Activated T-cell treated with anti-CD3 and anti-CD28 coated beads for 48 hours (primary cell): Measurements from ENCODE around the gene G2E3.
"Not testable (repeated sequence)": the region's sequence is repeated elsewhere in the genome, so short reads cannot be mapped to it uniquely, and the experiment has no call there.

Experiments used
- DNase-seq: peaks from one replicate; pipeline ENCODE4 v3.0.0-alpha.2; 2020; ENCODE audit warnings: low read depth

G2E3 gene, protein sequence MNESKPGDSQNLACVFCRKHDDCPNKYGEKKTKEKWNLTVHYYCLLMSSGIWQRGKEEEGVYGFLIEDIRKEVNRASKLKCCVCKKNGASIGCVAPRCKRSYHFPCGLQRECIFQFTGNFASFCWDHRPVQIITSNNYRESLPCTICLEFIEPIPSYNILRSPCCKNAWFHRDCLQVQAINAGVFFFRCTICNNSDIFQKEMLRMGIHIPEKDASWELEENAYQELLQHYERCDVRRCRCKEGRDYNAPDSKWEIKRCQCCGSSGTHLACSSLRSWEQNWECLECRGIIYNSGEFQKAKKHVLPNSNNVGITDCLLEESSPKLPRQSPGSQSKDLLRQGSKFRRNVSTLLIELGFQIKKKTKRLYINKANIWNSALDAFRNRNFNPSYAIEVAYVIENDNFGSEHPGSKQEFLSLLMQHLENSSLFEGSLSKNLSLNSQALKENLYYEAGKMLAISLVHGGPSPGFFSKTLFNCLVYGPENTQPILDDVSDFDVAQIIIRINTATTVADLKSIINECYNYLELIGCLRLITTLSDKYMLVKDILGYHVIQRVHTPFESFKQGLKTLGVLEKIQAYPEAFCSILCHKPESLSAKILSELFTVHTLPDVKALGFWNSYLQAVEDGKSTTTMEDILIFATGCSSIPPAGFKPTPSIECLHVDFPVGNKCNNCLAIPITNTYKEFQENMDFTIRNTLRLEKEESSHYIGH

DNA sequence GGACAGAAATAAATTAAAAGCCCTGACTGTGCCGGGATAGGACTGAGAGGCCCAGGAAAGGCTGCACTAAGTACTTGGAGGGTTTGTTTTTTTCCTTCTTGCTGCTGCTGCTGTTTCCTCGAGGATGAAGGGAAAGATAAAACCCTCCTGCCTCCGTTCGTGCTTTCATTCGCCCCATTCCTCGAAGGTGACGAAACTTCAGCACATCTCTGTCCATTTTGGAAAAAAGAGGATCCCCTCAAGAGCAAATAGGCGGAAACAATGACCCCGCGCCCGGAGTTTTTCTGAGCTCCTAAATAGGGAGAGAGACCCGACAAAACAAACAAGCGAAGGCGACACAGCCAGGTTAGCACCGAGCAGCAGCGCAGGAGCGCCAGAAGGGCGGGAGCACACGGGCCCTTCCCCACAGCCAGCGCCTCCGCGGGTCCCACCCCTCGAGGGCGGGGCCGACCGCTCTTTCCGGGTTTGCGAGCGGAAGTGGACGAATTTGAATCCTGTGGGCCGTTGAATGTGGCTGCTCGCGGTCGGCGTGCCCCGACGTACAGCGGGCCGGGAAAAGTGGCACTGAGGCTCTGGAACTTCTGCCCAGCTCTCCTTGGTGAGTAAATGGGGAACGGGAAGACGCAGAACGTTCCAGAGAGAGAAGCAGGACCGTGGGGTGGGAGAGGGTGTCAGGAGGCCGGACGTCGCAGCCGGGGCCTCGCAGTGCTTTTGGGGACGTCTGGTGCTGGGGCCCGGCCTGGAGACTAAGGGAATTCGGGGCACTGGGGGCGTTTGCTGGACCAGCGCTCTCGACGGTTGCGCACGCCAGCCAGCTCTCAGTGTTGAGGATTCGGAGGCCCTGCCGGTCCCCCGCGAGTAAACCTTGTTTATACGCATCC is at the start of gene G2E3:
Gene G2E3, plus strand, starts transcription at position 484 of the 881 bp plus-strand sequence. CDS start 21,922 bp downstream, outside the sequence.
- peak; percentile 91 for DNase-seq

DNA sequence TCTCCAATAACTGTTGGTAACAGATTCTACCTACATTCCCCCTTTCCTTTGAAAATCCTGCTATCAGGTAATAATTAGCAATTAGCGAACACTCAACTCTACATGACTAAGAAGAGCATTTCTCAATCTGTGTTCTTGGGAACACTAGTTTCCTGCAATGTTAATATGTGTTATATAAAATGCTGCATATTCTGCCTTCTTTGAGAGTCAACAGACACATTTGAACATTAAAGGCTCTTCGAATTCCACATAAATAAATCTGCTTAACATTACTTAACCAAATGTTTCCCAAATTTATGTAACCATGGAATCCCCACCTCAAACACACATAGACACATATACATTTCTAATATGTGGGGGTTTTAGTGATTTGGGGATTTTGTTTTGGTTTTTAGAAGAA is 41.2 kb upstream of the G2E3 start:
- DNase-seq, result no peak

DNA sequence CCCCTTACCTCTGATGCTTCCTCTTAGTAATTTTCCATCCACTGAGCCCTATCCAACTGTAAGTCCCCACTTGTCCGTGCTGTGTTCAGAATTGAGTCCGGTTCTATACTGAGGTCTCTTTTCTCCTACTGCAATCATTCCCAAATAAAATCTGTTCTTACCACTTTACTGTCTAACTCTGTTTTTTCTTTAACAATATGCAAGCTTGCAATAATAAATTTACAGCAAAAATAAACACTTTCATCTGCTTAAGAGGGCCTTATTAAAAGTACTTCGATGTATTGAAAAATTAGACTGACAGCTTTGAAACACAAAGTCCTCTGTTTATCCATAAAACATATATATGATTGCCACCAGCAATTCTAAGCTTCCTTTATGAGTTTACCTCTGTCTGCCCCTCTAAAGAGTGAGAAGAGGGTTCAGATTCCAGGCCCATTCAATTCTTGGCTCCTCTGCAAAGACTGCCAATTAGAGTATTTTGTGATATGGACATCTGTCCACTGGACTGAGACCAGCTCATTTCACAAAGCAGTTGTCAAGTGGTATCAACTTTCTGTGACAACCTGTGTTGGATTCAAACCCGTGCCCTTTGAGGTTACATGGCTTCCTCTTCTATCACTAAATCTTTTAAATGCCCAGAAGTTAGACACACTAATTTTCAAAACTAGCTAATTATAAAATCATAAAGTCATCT is 39.9 kb upstream of the G2E3 start:
- DNase-seq, result no peak

DNA sequence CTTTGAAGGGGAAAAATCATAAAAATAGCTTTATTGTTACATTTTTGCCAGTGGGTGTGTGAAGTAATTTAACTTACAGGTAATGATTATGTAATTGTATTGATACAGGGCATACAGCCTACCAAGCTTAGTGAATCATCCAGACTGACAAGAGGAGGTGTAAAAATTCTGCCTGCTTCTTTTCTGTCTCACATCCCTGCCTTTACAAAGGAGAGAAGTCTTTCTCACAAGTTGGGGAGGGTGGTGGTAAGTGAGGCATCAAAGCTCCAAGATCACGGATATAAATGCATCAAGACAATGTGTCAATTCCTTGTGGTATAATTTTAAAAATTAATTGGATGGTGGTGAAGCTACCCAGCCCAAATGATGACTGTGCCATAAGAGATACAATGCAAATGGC is 39.0 kb upstream of the G2E3 start:
- no peak for DNase-seq

DNA sequence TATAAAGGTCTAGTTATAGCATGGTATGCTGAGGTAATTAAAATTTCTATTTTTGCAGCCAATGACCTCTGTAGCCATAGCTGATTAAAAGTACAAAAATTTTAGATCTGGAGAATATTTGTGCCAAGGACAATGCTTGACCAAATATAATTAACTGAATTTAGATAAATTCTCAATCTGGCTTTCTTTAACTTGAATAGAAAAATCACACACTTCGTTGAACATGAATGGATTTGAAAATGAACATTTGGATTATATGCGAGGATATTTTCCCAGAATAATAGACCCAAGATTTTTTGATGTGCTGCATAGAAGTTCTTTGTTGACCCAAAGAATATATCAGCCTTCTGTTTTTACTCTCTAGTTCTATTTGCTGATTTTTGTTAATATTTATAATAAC is 38.4 kb upstream of the G2E3 start:
- no peak for DNase-seq

DNA sequence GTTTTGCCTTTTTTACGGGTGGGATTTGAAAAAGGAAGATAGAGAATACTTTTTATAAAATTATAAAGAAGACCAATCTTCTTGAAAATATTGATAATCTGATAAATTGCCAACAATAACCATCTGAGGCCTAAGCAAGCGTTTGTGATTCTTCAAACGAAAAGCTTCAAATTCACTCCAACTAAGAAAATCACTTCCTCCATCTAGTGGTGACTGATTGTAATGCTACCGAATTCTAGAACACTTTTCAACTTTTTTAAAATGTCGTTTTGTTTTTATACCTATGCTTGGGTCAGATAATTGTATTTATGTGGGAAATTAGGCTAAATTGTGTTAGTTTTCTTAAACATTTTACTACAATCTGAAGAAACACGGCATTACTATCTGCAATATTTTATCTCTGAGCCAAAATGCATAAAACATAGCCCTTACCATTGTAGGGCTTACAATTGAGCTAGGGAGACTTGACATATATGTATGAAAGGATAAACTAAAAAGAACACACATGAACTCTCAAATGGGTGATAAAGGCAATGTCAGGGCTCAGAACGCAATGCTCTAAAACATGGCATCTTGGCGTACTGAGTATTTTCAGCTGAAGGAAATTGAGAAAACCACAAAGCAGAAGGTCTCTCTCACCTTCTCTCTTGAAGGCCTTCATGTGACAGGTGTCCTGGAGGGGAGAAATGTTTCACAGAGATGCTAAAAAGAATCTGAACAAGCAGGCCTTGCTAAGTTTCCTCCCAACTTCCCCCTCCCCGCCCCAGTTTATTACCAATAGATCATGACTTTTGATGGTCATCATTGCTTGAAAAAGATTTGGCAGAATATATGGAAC is 36.8 kb upstream of the G2E3 start:
- DNase-seq, result no peak

DNA sequence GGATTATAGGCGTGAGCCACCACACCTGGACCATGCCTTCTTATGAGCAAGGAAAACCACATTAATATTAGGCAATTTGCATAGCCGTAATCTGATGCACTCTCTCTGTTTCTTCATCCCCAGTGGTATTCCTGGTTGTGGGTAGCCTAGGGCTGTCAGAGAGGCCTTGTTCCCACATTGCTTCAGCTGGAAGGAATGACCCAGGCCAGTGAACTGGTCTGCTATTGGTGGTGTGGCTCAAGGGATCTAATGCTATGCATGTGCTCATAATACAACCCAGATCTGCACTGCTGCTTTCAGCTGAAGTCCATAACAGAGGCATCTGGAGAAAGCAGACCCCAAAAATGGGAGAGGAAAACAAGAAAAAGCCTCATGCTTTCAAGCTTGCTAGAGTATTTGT is 33.1 kb upstream of the G2E3 start:
- no peak for DNase-seq

DNA sequence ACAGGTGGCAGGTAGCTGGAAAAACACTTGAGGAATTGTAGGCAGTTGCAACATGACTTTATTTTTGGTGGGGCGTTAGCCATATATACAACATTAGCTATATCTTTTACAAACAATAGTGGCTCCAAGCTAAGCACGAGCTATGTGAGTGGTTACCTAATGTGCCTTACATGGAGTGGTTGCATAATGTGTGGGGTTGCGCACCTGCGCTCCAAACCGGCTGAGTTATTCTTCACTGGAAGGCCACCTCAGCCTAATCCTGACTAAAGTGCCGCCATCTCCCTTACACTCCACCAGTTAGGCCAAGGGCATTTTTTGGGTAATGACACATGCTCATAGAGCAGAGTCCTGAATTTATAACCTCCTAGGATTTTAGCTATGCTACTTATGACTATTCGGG is 31.8 kb upstream of the G2E3 start:
- DNase-seq, result no peak

DNA sequence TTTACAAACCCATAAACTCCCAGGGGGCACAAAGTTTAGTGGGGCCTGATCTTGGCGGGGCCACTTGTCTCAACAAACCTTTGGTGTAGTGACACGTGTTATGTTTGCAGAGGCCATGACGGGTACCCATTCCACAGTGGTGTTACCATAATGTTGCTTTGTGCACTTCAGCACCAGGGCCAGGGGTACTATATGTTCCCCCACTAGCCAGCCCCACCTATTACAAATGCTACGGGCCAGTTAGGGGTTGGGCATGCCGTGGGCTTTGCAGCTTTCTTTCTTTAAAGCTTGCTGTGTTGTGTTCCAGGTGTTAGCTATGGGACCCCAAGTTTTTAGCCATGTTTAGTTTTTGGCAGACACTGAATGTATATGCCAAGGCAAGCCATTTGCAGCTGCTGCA is 30.8 kb upstream of the G2E3 start:
- DNase-seq, result no peak

DNA sequence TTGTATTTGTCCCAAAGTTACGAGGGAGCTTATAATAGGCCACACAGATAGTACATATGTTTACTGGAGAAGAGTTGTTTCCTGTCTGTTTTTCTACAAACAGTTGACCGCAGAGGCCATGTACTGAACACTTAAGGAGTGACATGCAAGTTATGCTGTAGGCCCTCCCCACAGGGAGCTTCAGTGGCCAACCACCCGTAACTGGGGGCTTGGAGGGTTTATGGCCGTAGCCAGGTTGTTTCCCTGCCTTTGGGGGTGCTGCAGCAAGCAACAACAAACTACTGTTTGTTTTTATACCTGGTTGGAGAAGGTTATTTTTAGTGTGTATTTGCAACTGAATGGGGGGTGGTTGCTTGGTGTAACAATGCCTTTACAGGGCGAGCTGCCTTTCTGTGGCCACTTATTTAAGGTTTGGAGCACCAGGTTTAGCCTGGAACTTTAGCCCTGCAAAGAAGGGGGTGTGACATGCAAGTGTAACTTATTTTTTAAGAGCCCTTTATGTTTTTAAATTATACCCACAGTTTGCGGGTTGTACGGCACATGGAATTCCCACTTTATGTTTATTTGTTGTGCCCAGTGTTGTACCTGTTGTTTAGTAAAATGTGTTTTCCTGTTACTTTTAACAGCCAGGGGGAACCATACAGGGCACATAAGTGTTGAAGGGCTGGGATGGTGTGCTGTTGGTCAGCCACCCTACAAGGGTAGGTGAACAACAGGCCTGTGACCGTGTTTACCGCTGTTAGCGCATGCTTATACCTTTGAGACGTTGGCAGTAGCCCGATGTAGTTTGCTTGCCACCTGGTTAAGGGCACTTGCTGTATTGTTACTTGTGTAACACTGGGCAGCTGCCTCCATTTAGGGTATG is 29.9 kb upstream of the G2E3 start:
- DNase-seq, result no peak

DNA sequence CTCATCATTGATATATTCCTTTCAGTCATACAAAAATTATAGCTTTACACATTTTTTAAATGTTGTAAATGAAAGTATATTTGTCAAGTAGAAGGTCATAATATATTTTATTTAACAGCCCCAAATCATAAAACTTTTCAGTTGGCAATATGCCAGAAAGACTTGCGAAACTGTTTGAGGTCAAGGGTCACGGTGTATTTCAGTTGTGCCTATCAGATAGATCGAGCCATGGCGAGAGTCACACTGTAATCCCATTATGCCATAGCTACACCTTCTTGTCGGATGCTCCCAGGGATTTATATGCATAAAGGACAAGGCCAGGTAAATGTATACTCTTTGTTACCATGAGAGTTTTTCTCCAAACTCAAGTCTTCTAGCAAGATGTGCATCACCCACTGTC is 26.7 kb upstream of the G2E3 start:
- DNase-seq, result no peak

DNA sequence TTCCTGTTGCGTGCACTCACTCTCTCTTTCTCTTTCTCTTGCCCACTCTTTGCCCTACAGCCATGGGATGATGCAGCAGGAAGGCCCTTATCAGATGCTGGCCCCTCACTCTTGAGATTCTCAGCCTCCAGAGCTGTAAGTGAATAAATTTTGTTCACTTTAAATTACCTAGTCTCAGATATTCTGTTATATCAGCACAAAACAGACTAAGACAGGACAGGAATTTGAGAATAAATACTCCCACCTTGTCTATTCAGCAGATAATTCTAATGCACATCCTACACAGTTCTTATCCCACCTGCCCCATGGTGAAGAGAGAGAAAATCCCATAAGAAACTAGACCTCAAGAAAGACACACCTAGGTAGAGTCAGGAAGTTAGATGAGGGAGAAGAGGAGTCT is 25.8 kb upstream of the G2E3 start:
- DNase-seq, result no peak

DNA sequence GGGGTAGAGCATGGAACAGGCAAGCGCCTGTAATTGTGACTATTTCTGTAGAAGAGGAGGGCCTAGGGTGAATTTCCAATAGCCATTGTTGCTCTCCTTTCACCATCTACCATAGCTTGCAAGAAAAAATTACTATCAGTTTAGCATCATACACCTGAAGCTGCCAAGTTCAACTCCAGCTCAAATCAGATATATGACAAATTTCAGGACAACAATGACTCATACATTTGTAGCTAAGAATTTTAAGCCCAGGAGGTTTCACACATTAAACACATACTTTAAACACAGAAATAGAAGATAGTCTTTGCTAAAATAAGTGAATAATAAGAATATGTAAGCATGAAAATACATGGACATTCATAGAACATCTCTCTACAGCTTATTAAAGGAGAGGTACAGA is 17.6 kb upstream of the G2E3 start:
- no peak for DNase-seq

DNA sequence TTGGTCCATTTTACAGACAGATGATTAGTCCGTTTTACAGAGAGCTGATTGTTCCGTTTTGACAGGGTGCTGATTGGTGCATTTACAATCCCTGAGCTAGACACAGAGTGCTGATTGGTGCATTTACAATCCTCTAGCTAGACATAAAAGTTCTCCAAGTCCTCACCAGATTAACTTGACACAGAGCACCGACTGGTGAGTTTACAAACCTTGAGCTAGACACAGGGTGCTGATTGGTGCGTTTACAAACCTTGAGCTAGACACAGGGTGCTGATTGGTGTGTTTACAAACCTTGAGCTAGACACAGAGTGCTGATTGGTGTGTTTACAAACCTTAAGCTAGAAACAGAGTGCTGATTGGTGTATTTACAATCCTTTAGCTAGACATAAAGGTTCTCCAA is 12.2 kb upstream of the G2E3 start:
- DNase-seq, result not testable (repeated sequence)

DNA sequence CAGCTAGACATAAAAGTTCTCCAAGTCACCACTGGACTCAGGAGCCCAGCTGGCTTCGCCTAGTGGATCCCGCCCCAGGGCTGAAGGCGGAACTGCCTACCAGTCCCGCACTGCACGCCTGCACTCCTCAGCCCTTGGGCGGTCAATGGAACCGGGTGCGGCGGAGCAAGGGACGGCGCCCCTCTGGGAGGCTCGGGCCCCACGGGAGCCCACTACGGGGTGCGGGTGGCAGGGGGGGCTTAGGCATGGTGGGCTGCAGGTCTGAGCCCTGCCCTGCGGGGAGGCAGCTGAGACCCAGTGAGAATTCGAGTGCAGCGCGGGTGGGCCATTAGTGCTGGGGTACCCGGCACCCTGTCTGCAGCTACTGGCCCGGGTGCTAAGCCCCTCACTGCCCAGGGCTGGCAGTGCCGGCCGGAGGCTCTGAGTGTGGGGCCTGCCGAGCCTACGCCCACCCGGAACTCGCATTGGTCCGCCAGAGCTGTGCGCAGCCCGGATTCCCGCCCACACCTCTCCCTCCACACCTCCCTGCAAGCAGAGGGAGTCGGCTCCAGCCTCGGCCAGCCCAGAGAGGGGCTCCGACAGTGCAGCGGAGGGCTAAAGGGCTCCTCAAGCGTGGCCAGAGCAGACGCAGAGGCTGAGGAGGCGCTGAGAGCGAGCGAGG is 11.4 kb upstream of the G2E3 start:
- DNase-seq, result no peak

DNA sequence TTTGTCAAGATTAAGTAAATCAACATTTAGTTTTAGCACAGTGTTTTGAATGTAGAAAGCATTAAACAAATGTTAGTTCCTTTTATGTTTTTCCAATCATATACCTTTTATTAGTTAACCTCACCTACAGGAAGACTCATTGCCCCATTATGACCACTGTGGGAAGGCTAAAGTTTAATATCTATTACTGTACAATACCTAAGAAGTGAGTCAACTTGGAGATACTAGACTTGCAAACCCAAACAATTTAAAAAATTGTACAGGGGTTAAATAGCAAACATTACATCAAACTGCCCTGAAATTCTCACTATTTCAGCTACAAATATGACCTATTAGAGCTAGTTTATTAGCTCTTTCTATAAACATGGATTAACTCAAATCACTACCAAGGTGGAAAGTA is 8.6 kb upstream of the G2E3 start:
- no peak for DNase-seq

DNA sequence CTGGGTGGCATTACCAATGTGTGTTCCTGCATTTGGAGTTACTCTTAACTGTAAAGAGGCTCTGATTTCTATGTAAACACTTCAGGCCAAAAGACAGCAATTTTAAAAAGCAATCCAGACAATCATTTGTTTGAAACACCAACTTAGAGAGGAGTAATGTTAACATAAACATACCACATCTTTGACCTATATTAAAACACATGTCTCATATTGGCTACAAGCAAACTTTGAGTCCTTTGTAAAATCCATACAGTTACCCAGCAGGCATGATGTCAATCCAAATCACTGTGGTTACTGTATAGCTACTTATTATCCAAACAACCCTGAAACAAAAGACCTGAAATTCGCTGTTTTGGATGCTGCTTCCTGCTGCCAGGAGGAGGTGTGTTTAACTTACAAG is 7.5 kb upstream of the G2E3 start:
- DNase-seq, result no peak

DNA sequence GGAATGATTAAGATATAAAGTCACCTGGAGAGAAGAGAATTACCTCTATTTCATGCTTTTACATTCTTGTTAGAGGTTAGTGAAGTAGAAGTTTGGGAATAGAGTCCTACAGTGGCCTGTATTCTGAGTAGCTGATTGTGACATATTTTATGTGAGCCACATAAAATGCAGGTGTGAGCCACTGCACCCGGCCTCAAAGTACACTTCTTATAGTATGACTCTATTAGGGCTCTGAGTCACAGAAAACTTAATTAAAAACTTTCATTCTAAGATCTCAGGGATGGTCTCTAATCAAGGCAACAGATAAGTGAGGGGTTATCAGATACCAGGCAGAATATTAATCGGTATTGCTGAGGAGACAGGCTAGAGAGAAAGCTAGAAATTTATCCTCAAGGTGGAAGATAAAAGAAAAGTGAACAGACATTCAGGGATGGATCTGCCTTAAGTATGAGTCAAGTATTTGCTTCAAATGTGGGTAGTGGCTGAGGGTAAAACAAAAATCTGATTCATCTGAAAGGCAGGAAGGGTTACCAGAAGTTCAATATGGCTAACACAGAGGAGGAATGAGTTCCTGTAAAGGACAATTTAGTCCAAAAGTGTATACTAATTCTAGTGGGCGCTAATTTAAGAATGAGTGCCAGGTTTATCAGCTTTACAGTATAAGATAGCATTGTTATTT is 5.5 kb upstream of the G2E3 start:
- no peak for DNase-seq

DNA sequence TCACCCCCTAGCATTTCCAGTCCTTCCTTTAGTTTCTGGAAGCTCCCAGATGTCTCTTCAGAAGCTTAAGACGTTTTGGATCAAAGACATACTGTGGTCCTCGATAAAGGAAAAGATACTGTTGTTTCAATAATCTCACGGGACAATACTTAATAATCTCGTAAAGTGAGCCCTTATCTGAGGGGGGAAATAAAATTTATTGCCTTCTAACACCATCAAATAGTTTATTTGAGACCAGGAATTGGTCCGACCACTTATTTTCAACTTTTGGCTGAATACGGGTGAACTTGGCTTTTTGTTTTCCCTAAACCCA is 640 bp upstream of the G2E3 start:
- no peak for DNase-seq
